ENCODE results near the gene PPP1R12C. TPM values are rescaled to one million over a fixed set of nuclear protein-coding genes. Genes with fewer than 3 reads are reported as not detected.

Gene PPP1R12C
- total RNA-seq, 4 donors from 2014 or later = 51.7 to 126 (median 78.7) TPM

GRCh38 chr19:55115446-55116065, 1.9 kb downstream of the PPP1R12C start:
- Histone ChIP-seq H3K4me1 (peaks cover 62% of the 10 kb centered on the region), H3K9me3 (no peaks in the 10 kb centered on the region), H3K27ac (peak overlapping the region; percentile 80), H3K4me3 (peak overlapping the region; percentile 69), H3K36me3 (peaks cover 12% of the 10 kb centered on the region), H3K27me3 (no peaks in the 10 kb centered on the region)
- TF ChIP-seq EP300 (IDR thresholded peaks at IDR 0.05) = no peak
- no peak for TF ChIP-seq CTCF (IDR thresholded peaks at IDR 0.05)
- no peak for DNase-seq (ENCODE audit: low spot score in 2 of 2)
- WGBS = 48% methylated on average over 13 of the region's 13 CpGs

GRCh38 chr19:55114566-55115145, 2.8 kb downstream of the PPP1R12C start:
- DNase-seq (ENCODE audit: low spot score in 2 of 2) = no peak
- 83% methylated on average over 9 of the region's 9 CpGs for WGBS
- Histone ChIP-seq H3K27ac (peak overlapping the region; percentile 80), H3K36me3 (peaks cover 20% of the 10 kb centered on the region), H3K27me3 (no peaks in the 10 kb centered on the region), H3K4me1 (peaks cover 62% of the 10 kb centered on the region), H3K9me3 (no peaks in the 10 kb centered on the region), H3K4me3 (peak overlapping the region; percentile 69)
- TF ChIP-seq EP300 (IDR thresholded peaks at IDR 0.05) (no peak), POLR2A (IDR thresholded peaks at IDR 0.05) (no peak), POLR2AphosphoS5 (IDR thresholded peaks at IDR 0.05) (no peak), CTCF (IDR thresholded peaks at IDR 0.05) (no peak)

GRCh38 chr19:55113570-55114039, 3.8 kb downstream of the PPP1R12C start:
- peak; percentile 90 to 96 for DNase-seq (ENCODE audit: low spot score in 2 of 2)
- Histone ChIP-seq H3K4me3 (peak overlapping the region; percentile 12), H3K27ac (peak overlapping the region; percentile 80), H3K36me3 (peaks cover 26% of the 10 kb centered on the region), H3K27me3 (no peaks in the 10 kb centered on the region), H3K4me1 (peaks cover 60% of the 10 kb centered on the region), H3K9me3 (no peaks in the 10 kb centered on the region)
- WGBS = 34% methylated on average over 4 of the region's 12 CpGs
- TF ChIP-seq POLR2AphosphoS5 (IDR thresholded peaks at IDR 0.05) (peak in 2 of 3 donors; percentile 61 to 69), CTCF (IDR thresholded peaks at IDR 0.05) (no peak), EP300 (IDR thresholded peaks at IDR 0.05) (peak; percentile 95), POLR2A (IDR thresholded peaks at IDR 0.05) (no peak)

GRCh38 chr19:55112777-55113569, 4.5 kb downstream of the PPP1R12C start:
- WGBS = 74% methylated on average over 7 of the region's 23 CpGs
- H3K27me3 ChIP-seq = no peaks in the 10 kb centered on the region
- no peaks in the 10 kb centered on the region for H3K9me3 ChIP-seq
- peaks cover 26% of the 10 kb centered on the region for H3K36me3 ChIP-seq
- TF ChIP-seq EP300 (IDR thresholded peaks at IDR 0.05) (no peak), POLR2AphosphoS5 (IDR thresholded peaks at IDR 0.05) (no peak), POLR2A (IDR thresholded peaks at IDR 0.05) (no peak), CTCF (IDR thresholded peaks at IDR 0.05) (no peak)
- peak overlapping the region; percentile 80 for H3K27ac ChIP-seq
- peaks cover 54% of the 10 kb centered on the region for H3K4me1 ChIP-seq
- no peak for DNase-seq (ENCODE audit: low spot score in 2 of 2)
- H3K4me3 ChIP-seq = peak overlapping the region; percentile 12

GRCh38 chr19:55112246-55112776, 5.1 kb downstream of the PPP1R12C start:
- TF ChIP-seq EP300 (IDR thresholded peaks at IDR 0.05) (no peak), POLR2AphosphoS5 (IDR thresholded peaks at IDR 0.05) (no peak), CTCF (IDR thresholded peaks at IDR 0.05) (no peak), POLR2A (IDR thresholded peaks at IDR 0.05) (no peak)
- DNase-seq (ENCODE audit: low spot score in 2 of 2) = no peak
- H3K27me3 ChIP-seq = no peaks in the 10 kb centered on the region
- H3K9me3 ChIP-seq = no peaks in the 10 kb centered on the region
- H3K36me3 ChIP-seq = peaks cover 26% of the 10 kb centered on the region
- peak overlapping the region; percentile 80 for H3K27ac ChIP-seq
- H3K4me1 ChIP-seq = peaks cover 52% of the 10 kb centered on the region
- 96% methylated on average over 11 of the region's 25 CpGs for WGBS
- H3K4me3 ChIP-seq = no peak overlapping the region
